OCI-LY3 (cell line): ENCODE data around the gene PEX26.

Experiments used
- EZH2phosphoT487 ChIP-seq: fragments of 200-600 bp; shearing (Covaris generic); IDR thresholded peaks from 2 replicates; pipeline ENCODE4 v1.6.1; 2018; ENCODE audit warnings: antibody characterized with exemption, mixed run types, low read depth
- TF ChIP-seq, protein P1 (sequence below): fragments of 200-600, 300-600 bp; sonication (generic); IDR thresholded peaks from 2 replicates; pipeline ENCODE4 v1.5.1; 2014; ENCODE audit warnings: antibody characterized with exemption, low read length, low read depth

- TF ChIP-seq, protein P1, sequence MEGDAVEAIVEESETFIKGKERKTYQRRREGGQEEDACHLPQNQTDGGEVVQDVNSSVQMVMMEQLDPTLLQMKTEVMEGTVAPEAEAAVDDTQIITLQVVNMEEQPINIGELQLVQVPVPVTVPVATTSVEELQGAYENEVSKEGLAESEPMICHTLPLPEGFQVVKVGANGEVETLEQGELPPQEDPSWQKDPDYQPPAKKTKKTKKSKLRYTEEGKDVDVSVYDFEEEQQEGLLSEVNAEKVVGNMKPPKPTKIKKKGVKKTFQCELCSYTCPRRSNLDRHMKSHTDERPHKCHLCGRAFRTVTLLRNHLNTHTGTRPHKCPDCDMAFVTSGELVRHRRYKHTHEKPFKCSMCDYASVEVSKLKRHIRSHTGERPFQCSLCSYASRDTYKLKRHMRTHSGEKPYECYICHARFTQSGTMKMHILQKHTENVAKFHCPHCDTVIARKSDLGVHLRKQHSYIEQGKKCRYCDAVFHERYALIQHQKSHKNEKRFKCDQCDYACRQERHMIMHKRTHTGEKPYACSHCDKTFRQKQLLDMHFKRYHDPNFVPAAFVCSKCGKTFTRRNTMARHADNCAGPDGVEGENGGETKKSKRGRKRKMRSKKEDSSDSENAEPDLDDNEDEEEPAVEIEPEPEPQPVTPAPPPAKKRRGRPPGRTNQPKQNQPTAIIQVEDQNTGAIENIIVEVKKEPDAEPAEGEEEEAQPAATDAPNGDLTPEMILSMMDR = no peak
- TF ChIP-seq EZH2phosphoT487 = no peak
Measured at GRCh38 chr22:18114976-18115652, 37.3 kb downstream of the PEX26 start.
